Colonic mucosa (tissue), 4 donors: ENCODE data around the gene GNA14. TPM values are rescaled to one million over a fixed set of nuclear protein-coding genes. Genes with fewer than 3 reads are reported as not detected.
A peak's percentile ranks its signal among the peaks of the same experiment; 100 is the strongest.
"Not testable (repeated sequence)": the region's sequence is repeated elsewhere in the genome, so short reads cannot be mapped to it uniquely, and the experiment has no call there.

Experiments
- DNase-seq: peaks from one replicate; pipeline ENCODE4 v3.0.0-alpha.2; 2020
- H3K27ac ChIP-seq: fragments of 200-600 bp; one replicate; pipeline ENCODE4 v1.8.0; 2021
- H3K27me3 ChIP-seq: fragments of 200-600 bp; one replicate; pipeline ENCODE4 v1.8.0; 2021
- H3K36me3 ChIP-seq: fragments of 200-600 bp; one replicate; pipeline ENCODE4 v1.8.0; 2021
- H3K4me1 ChIP-seq: fragments of 200-600 bp; one replicate; pipeline ENCODE4 v1.8.0; 2021; ENCODE audit warnings: mild to moderate bottlenecking
- H3K4me3 ChIP-seq: fragments of 200-600 bp; one replicate; pipeline ENCODE4 v1.8.0; 2021
- H3K9ac ChIP-seq, 2 donors: one replicate each; pipeline ENCODE4 v1.7.0; 2013; ENCODE audit warnings: control low read depth in 2 of 2, low read depth in 2 of 2, low read length in 2 of 2
- H3K9me3 ChIP-seq: fragments of 200-600 bp; one replicate; pipeline ENCODE4 v1.8.0; 2021
- CTCF ChIP-seq: fragments of 200-600 bp; IDR thresholded peaks from one replicate; pipeline ENCODE4 v1.8.0; 2022; ENCODE audit warnings: antibody characterized with exemption, mild to moderate bottlenecking
- intact Hi-C: fragments of 100-400 bp; cut with DNase I; formaldehyde crosslinking; loops from one replicate; pipeline ENCODE4 v1.14.1; 2022
- total RNA-seq, 2 donors: library from RNA; stranded (reverse); fragmentation: NEBNext Ultra II Directional in 1 of 2; extraction: Animal tissue kit (Norgen Biotek cat#: 25700) in 1 of 2; gene quantifications; one replicate each; pipeline ENCODE4 v1.2.1, GENCODE V29; 2021
- donor health status: healthy.
- donor health status: DM: no; HTN: no; CAD: no.
- donor health status: DM: no; HTN: no; CAD: no.

The GNA14 gene
- total RNA-seq, 2 donors from 2014 or later, result 7.9 to 11.7 TPM

- no peaks in the 10 kb centered on the region for H3K9me3 ChIP-seq
- DNase-seq, result no peak
Observed at GRCh38 chr9:77417566-77417965, 230.6 kb downstream of the GNA14 start.

GRCh38 chr9:77408521-77408920 lies 239.6 kb downstream of the GNA14 start:
- H3K9ac ChIP-seq, H3K4me3 ChIP-seq, H3K27ac ChIP-seq, H3K4me1 ChIP-seq, H3K36me3 ChIP-seq, intact Hi-C loops, H3K27me3 ChIP-seq, H3K9me3 ChIP-seq, DNase-seq: not testable (repeated sequence)

More at GRCh38 chr9:77417566-77417965, 230.6 kb downstream of the GNA14 start:
- Histone ChIP-seq H3K9ac (no peak overlapping the region), H3K27me3 (no peaks in the 10 kb centered on the region), H3K4me3 (no peak overlapping the region), H3K4me1 (no peaks in the 10 kb centered on the region), H3K36me3 (no peaks in the 10 kb centered on the region), H3K27ac (no peak overlapping the region)
- intact Hi-C loops, result no loop called here
- TF ChIP-seq CTCF, result no peak

GRCh38 chr9:77403239-77403638 lies 244.9 kb downstream of the GNA14 start:
- Histone ChIP-seq H3K9ac (no peak overlapping the region), H3K9me3 (no peaks in the 10 kb centered on the region), H3K4me3 (no peak overlapping the region), H3K4me1 (no peaks in the 10 kb centered on the region), H3K27me3 (no peaks in the 10 kb centered on the region), H3K27ac (no peak overlapping the region), H3K36me3 (no peaks in the 10 kb centered on the region)
- TF ChIP-seq CTCF, result no peak
- intact Hi-C loops, result no loop called here
- DNase-seq, result no peak

GRCh38 chr9:77402286-77402685 lies 245.8 kb downstream of the GNA14 start:
- no peak for TF ChIP-seq CTCF
- no peak overlapping the region for H3K27ac ChIP-seq
- intact Hi-C loops, result no loop called here
- H3K9ac ChIP-seq, result no peak overlapping the region
- H3K36me3 ChIP-seq, result no peaks in the 10 kb centered on the region
- H3K27me3 ChIP-seq, result no peaks in the 10 kb centered on the region
- H3K4me1 ChIP-seq, result no peaks in the 10 kb centered on the region
- no peak overlapping the region for H3K4me3 ChIP-seq
- H3K9me3 ChIP-seq, result no peaks in the 10 kb centered on the region
- no peak for DNase-seq

- DNase-seq, result no peak
Observed at GRCh38 chr9:77399964-77400363, 248.2 kb downstream of the GNA14 start.

GRCh38 chr9:77398581-77398980 lies 249.5 kb downstream of the GNA14 start:
- H3K4me3 ChIP-seq, H3K4me1 ChIP-seq, H3K27ac ChIP-seq, intact Hi-C loops, H3K36me3 ChIP-seq, H3K9ac ChIP-seq, H3K9me3 ChIP-seq, DNase-seq, H3K27me3 ChIP-seq: not testable (repeated sequence)

More at GRCh38 chr9:77399964-77400363, 248.2 kb downstream of the GNA14 start:
- H3K27me3 ChIP-seq, result no peaks in the 10 kb centered on the region
- no peaks in the 10 kb centered on the region for H3K36me3 ChIP-seq
- TF ChIP-seq CTCF, result no peak
- no peaks in the 10 kb centered on the region for H3K9me3 ChIP-seq
- no peak overlapping the region for H3K27ac ChIP-seq
- H3K4me3 ChIP-seq, result no peak overlapping the region
- intact Hi-C loops, result no loop called here
- no peaks in the 10 kb centered on the region for H3K4me1 ChIP-seq
- H3K9ac ChIP-seq, result no peak overlapping the region

- Histone ChIP-seq H3K4me1 (peaks cover 3% of the 10 kb centered on the region), H3K27me3 (no peaks in the 10 kb centered on the region), H3K9me3 (no peaks in the 10 kb centered on the region), H3K4me3 (no peak overlapping the region), H3K27ac (peak overlapping the region; percentile 8), H3K36me3 (no peaks in the 10 kb centered on the region), H3K9ac (no peak overlapping the region)
- DNase-seq, result no peak
- intact Hi-C loops, result no loop called here
- no peak for TF ChIP-seq CTCF
Observed at GRCh38 chr9:77392328-77392727, 255.8 kb downstream of the GNA14 start.
